WTC11 (cell line): Measurements from ENCODE around the gene PRKCB. TPM values are rescaled to one million over a fixed set of nuclear protein-coding genes. Genes with fewer than 3 reads are reported as not detected.

Source experiments
- ATAC-seq: fragments of 200-7000 bp; cut with Tn5 transposase; 2 replicates; pipeline ENCODE4 v1.10.0; 2021; ENCODE audit warnings: mild to moderate bottlenecking, moderate library complexity
- CTCF ChIA-PET: fragments of 300-600 bp; sonication (Branson Sonifier 250); formaldehyde crosslinking; loops from one replicate; lab custom pipeline; 2021; ENCODE audit warnings: antibody characterized with exemption; lab: Charles Lee
- POLR2A ChIA-PET: fragments of 350-600 bp; sonication (Branson Sonifier 250); formaldehyde crosslinking; loops from one replicate; lab custom pipeline; 2021; ENCODE audit warnings: antibody characterized with exemption; lab: Charles Lee
- DNase-seq: peaks from one replicate; pipeline ENCODE4 v3.0.0; 2021; ENCODE audit warnings: low spot score
- H3K27ac Mint-ChIP-seq: 2 replicates; pipeline ENCODE4 v1.8.0; 2021; ENCODE audit warnings: mixed read lengths
- H3K27me3 Mint-ChIP-seq: 2 replicates; pipeline ENCODE4 v1.8.0; 2021; ENCODE audit warnings: low read depth, mild to moderate bottlenecking, moderate library complexity, mixed read lengths
- H3K36me3 Mint-ChIP-seq: 2 replicates; pipeline ENCODE4 v1.8.0; 2021; ENCODE audit warnings: mixed read lengths
- H3K4me1 Mint-ChIP-seq: 2 replicates; pipeline ENCODE4 v1.8.0; 2022; ENCODE audit warnings: mixed read lengths
- H3K4me3 Mint-ChIP-seq: 2 replicates; pipeline ENCODE4 v1.8.0; 2021; ENCODE audit warnings: mild to moderate bottlenecking, moderate library complexity, mixed read lengths
- H3K9me3 Mint-ChIP-seq: 2 replicates; pipeline ENCODE4 v1.8.0; 2021; ENCODE audit warnings: mixed read lengths
- AR ChIP-seq: fragments of 250-450 bp; sonication (Bioruptor Pico); IDR thresholded peaks from 2 replicates; pipeline ENCODE4 v1.9.0; 2021; ENCODE audit warnings: mild to moderate bottlenecking
- CREB1 ChIP-seq: sonication (generic); formaldehyde crosslinking; IDR thresholded peaks from 2 replicates; pipeline ENCODE4 v1.8.0; 2023; ENCODE audit warnings: mild to moderate bottlenecking, missing genetic modification reagents
- FOXP4 ChIP-seq: sonication (generic); formaldehyde crosslinking; IDR thresholded peaks from 2 replicates; pipeline ENCODE4 v1.8.0; 2022; ENCODE audit warnings: mild to moderate bottlenecking, missing genetic modification reagents
- GTF2I ChIP-seq: fragments of 250-450 bp; sonication (Bioruptor Pico); conservative IDR thresholded peaks from 2 replicates; pipeline ENCODE4 v1.4.0; 2021; ENCODE audit warnings: mild to moderate bottlenecking
- JUN ChIP-seq: sonication (generic); formaldehyde crosslinking; IDR thresholded peaks from 2 replicates; pipeline ENCODE4 v1.8.0; 2023; ENCODE audit warnings: mild to moderate bottlenecking, missing genetic modification reagents
- MLX ChIP-seq: sonication (generic); formaldehyde crosslinking; IDR thresholded peaks from 2 replicates; pipeline ENCODE4 v1.8.1; 2023; ENCODE audit warnings: mild to moderate bottlenecking, missing genetic modification reagents, moderate library complexity
- MYBL2 ChIP-seq: sonication (generic); formaldehyde crosslinking; IDR thresholded peaks from 2 replicates; pipeline ENCODE4 v1.8.1; 2023; ENCODE audit warnings: mild to moderate bottlenecking, moderate library complexity, missing genetic modification reagents
- NFE2L1 ChIP-seq: sonication (generic); formaldehyde crosslinking; IDR thresholded peaks from 2 replicates; pipeline ENCODE4 v1.8.1; 2023; ENCODE audit warnings: missing genetic modification reagents
- RORB ChIP-seq: fragments of 250-450 bp; sonication (Bioruptor Pico); IDR thresholded peaks from 2 replicates; pipeline ENCODE4 v1.9.0; 2021; ENCODE audit warnings: mild to moderate bottlenecking
- SMAD4 ChIP-seq: sonication (generic); formaldehyde crosslinking; IDR thresholded peaks from 2 replicates; pipeline ENCODE4 v1.8.0; 2022; ENCODE audit warnings: mild to moderate bottlenecking, missing genetic modification reagents
- SP1 ChIP-seq: sonication (generic); formaldehyde crosslinking; conservative IDR thresholded peaks from 2 replicates; pipeline ENCODE4 v1.8.1; 2022; ENCODE audit warnings: missing genetic modification reagents
- ZMAT4 ChIP-seq: fragments of 250-450 bp; sonication (Bioruptor Pico); IDR thresholded peaks from 2 replicates; pipeline ENCODE4 v1.9.0; 2021; ENCODE audit warnings: mild to moderate bottlenecking
- ZNF232 ChIP-seq: sonication (generic); formaldehyde crosslinking; IDR thresholded peaks from 2 replicates; pipeline ENCODE4 v1.8.0; 2022; ENCODE audit warnings: mild to moderate bottlenecking, missing genetic modification reagents
- total RNA-seq: library from RNA; stranded (reverse); gene quantifications from 3 replicates; pipeline ENCODE4 v1.2.3, GENCODE V29; 2021

Gene PRKCB
- total RNA-seq, 1 experiment from 2014 or later, result 6.9 TPM

- TF ChIP-seq AR (CRISPR knock-in tag) (no peak), NFE2L1 (CRISPR knock-in tag) (no peak)
Observed at GRCh38 chr16:23830276-23830675, 5.5 kb upstream of the PRKCB start (continued).

- no peak overlapping the region for H3K27ac Mint-ChIP-seq
- POLR2A ChIA-PET, result no interaction called here
Observed at GRCh38 chr16:23832882-23833281, 2.9 kb upstream of the PRKCB start.

More at GRCh38 chr16:23832882-23833281, 2.9 kb upstream of the PRKCB start:
- H3K4me1 Mint-ChIP-seq, result peaks cover 20% of the 10 kb centered on the region
- peaks cover 4% of the 10 kb centered on the region; the same call in 1 of the 2 replicates for H3K36me3 Mint-ChIP-seq
- H3K9me3 Mint-ChIP-seq, result peaks cover 26% of the 10 kb centered on the region
- ATAC-seq (no peak), DNase-seq (no peak)
- TF ChIP-seq MLX (CRISPR knock-in tag) (no peak), ZNF232 (CRISPR knock-in tag) (no peak), SP1 (CRISPR knock-in tag) (no peak), SMAD4 (CRISPR knock-in tag) (no peak), CREB1 (CRISPR knock-in tag) (no peak), AR (CRISPR knock-in tag) (no peak), RORB (CRISPR knock-in tag) (no peak), FOXP4 (CRISPR knock-in tag) (no peak), JUN (CRISPR knock-in tag) (no peak), GTF2I (CRISPR knock-in tag) (no peak), ZMAT4 (no peak), MYBL2 (CRISPR knock-in tag) (no peak)
- H3K27me3 Mint-ChIP-seq, result peaks cover 76% of the 10 kb centered on the region
- CTCF ChIA-PET, result no interaction called here
- no peak overlapping the region for H3K4me3 Mint-ChIP-seq
